ENCODE measurements around the gene SIGLEC9.

GRCh38 chr19:51156710-51157109 is 32.0 kb downstream of the SIGLEC9 start:
- TF ChIP-seq SUZ12 (IDR thresholded peaks at IDR 0.05; ENCODE audit: extremely low read depth, insufficient read depth, insufficient read length) (no peak), YY1 (IDR thresholded peaks at IDR 0.05; ENCODE audit: insufficient read depth, insufficient read length) (no peak), ZNF274 (IDR thresholded peaks at IDR 0.05; ENCODE audit: low read depth, low read length) (no peak)
